CD4-positive, alpha-beta T cell treated with Interleukin-4 for 4 hours (primary cell): Measurements from ENCODE around the gene SUDS3.
A peak's percentile ranks its signal among the peaks of the same experiment; 100 is the strongest.
"Not testable (repeated sequence)": the region's sequence is repeated elsewhere in the genome, so short reads cannot be mapped to it uniquely, and the experiment has no call there.

Experiments
- DNase-seq: peaks from one replicate; pipeline ENCODE4 v3.0.0-alpha.2; 2020

Gene SUDS3

GRCh38 chr12:118398524-118398923 is 22.2 kb downstream of the SUDS3 start:
- no peak for DNase-seq

- no peak for DNase-seq
Observed at GRCh38 chr12:118398940-118399339, 22.6 kb downstream of the SUDS3 start.

- DNase-seq: no peak
Observed at GRCh38 chr12:118402251-118402650, 25.9 kb downstream of the SUDS3 start.

GRCh38 chr12:118404876-118405521 is 28.6 kb downstream of the SUDS3 start:
- DNase-seq: peak; percentile 53

- DNase-seq: not testable (repeated sequence)
Observed at GRCh38 chr12:118408241-118408640, 31.9 kb downstream of the SUDS3 start.

- DNase-seq: no peak
Observed at GRCh38 chr12:118409834-118410233, 33.5 kb downstream of the SUDS3 start.

GRCh38 chr12:118417942-118418341 is 41.6 kb downstream of the SUDS3 start:
- no peak for DNase-seq

GRCh38 chr12:118418385-118419057 is 42.2 kb downstream of the SUDS3 start:
- DNase-seq: no peak

- DNase-seq: no peak
Observed at GRCh38 chr12:118420673-118421072, 44.3 kb downstream of the SUDS3 start.

- no peak for DNase-seq
Observed at GRCh38 chr12:118424884-118425283, 48.5 kb downstream of the SUDS3 start.

GRCh38 chr12:118425364-118425763 is 49.0 kb downstream of the SUDS3 start:
- no peak for DNase-seq

GRCh38 chr12:118427819-118428218 is 51.5 kb downstream of the SUDS3 start:
- no peak for DNase-seq

GRCh38 chr12:118428643-118429042 is 52.3 kb downstream of the SUDS3 start:
- no peak for DNase-seq

GRCh38 chr12:118429688-118430383 is 53.5 kb downstream of the SUDS3 start:
- DNase-seq: no peak

- no peak for DNase-seq
Observed at GRCh38 chr12:118430516-118430915, 54.2 kb downstream of the SUDS3 start.

- no peak for DNase-seq
Observed at GRCh38 chr12:118432812-118433545, 56.6 kb downstream of the SUDS3 start.

GRCh38 chr12:118436002-118436730 is 59.8 kb downstream of the SUDS3 start:
- DNase-seq: no peak

GRCh38 chr12:118436986-118437385 is 60.6 kb downstream of the SUDS3 start:
- DNase-seq: no peak

- no peak for DNase-seq
Observed at GRCh38 chr12:118439068-118439467, 62.7 kb downstream of the SUDS3 start.

GRCh38 chr12:118446247-118446646 is 69.9 kb downstream of the SUDS3 start:
- no peak for DNase-seq

- DNase-seq: no peak
Observed at GRCh38 chr12:118447181-118447580, 70.8 kb downstream of the SUDS3 start.

GRCh38 chr12:118448341-118448740 is 72.0 kb downstream of the SUDS3 start:
- DNase-seq: no peak

GRCh38 chr12:118455327-118455726 is 79.0 kb downstream of the SUDS3 start:
- DNase-seq: no peak
